SK-N-SH (cell line): ENCODE measurements around the gene ATP6V1D. TPM values are rescaled to one million over a fixed set of nuclear protein-coding genes. Genes with fewer than 3 reads are reported as not detected.

Experiments
- CTCF ChIA-PET: fragments of 300-600, 350-600 bp; formaldehyde crosslinking; extraction: SDS; loops from one replicate; lab custom pipeline; 2021; lab: Yijun Ruan, JAX
- POLR2A ChIA-PET: fragments of 350-600 bp; sonication (Branson Sonifier 250); formaldehyde crosslinking; extraction: SDS; loops from one replicate; lab custom pipeline; 2020; ENCODE audit warnings: antibody characterized with exemption, inconsistent platforms; lab: Yijun Ruan, JAX
- DNase-seq: peaks from one replicate; pipeline ENCODE4 v3.0.0; 2012
- H2AFZ ChIP-seq: fragments of 200-600 bp; sonication (generic); 2 replicates; pipeline ENCODE4 v1.8.1; 2016; ENCODE audit warnings: antibody characterized with exemption, mild to moderate bottlenecking, low read depth
- H3F3A ChIP-seq: fragments of 200-600 bp; sonication (generic); replicated peaks from 2 replicates; pipeline ENCODE3; 2016; ENCODE audit warnings: antibody characterized with exemption, mild to moderate bottlenecking; ENCODE audit not compliant: insufficient read depth
- H3K27ac ChIP-seq, 2 experiments: fragments of 200-500 bp in 1 of 2; fragments of 200-600 bp in 1 of 2; sonication (Bioruptor generic) in 1 of 2; sonication (generic), shearing (Covaris generic) in 1 of 2; 2 replicates each; pipeline versions ENCODE4 v1.5.1 to v1.6.1; 2014 to 2016; ENCODE audit warnings: low read depth in 2 of 2, inconsistent platforms in 1 of 2, low read length in 1 of 2, mild to moderate bottlenecking in 1 of 2, mixed read lengths in 1 of 2
- H3K27me3 ChIP-seq: fragments of 200-600 bp; sonication (generic), shearing (Covaris generic); 2 replicates; pipeline ENCODE4 v1.6.1; 2016; ENCODE audit warnings: mixed run types; ENCODE audit not compliant: insufficient read depth
- H3K36me3 ChIP-seq, 2 experiments: fragments of 200-500 bp in 1 of 2; fragments of 200-600 bp in 1 of 2; sonication (Bioruptor generic) in 1 of 2; sonication (generic) in 1 of 2; replicated peaks in 1 of 2; 2 replicates each; pipeline versions ENCODE3 to v1.5.1; 2014 to 2016; ENCODE audit warnings: low read length in 1 of 2, mild to moderate bottlenecking in 1 of 2; ENCODE audit not compliant: insufficient read depth in 2 of 2, control insufficient read depth in 1 of 2
- H3K4me1 ChIP-seq, 2 experiments: fragments of 200-500 bp in 1 of 2; fragments of 200-600 bp in 1 of 2; sonication (Bioruptor generic) in 1 of 2; sonication (generic), shearing (Covaris generic) in 1 of 2; 2 replicates each; pipeline versions ENCODE4 v1.5.1 to v1.6.1; 2014 to 2016; ENCODE audit warnings: low read depth in 1 of 2, low read length in 1 of 2, mixed run types in 1 of 2; ENCODE audit not compliant: insufficient read depth in 2 of 2, control insufficient read depth in 1 of 2
- H3K4me2 ChIP-seq: fragments of 200-600 bp; sonication (generic), shearing (Covaris generic); 2 replicates; pipeline ENCODE4 v1.6.1; 2017; ENCODE audit warnings: mixed run types
- H3K4me3 ChIP-seq, 2 experiments: fragments of 200-500 bp in 1 of 2; fragments of 200-600 bp in 1 of 2; sonication (Bioruptor generic) in 1 of 2; sonication (generic), shearing (Covaris generic) in 1 of 2; 2 replicates each; pipeline versions ENCODE4 v1.5.1 to v1.8.1; 2014 to 2016; ENCODE audit warnings: low read depth in 2 of 2, inconsistent platforms in 1 of 2, low read length in 1 of 2, mild to moderate bottlenecking in 1 of 2, mixed read lengths in 1 of 2, moderate library complexity in 1 of 2
- H3K79me2 ChIP-seq: fragments of 200-600 bp; sonication (generic); 2 replicates; pipeline ENCODE4 v1.8.1; 2017; ENCODE audit warnings: mild to moderate bottlenecking; ENCODE audit not compliant: insufficient read depth
- H3K9ac ChIP-seq: fragments of 200-600 bp; sonication (generic); 2 replicates; pipeline ENCODE4 v1.6.1; 2017; ENCODE audit warnings: mixed run types
- H3K9me2 ChIP-seq: fragments of 200-600 bp; sonication (generic); 2 replicates; pipeline ENCODE4 v1.6.1; 2017; ENCODE audit warnings: mixed run types
- H3K9me3 ChIP-seq: fragments of 200-600 bp; sonication (generic); 2 replicates; pipeline ENCODE4 v1.6.1; 2017; ENCODE audit warnings: mixed run types, mild to moderate bottlenecking, moderate library complexity
- H4K20me1 ChIP-seq: fragments of 200-600 bp; sonication (generic); 2 replicates; pipeline ENCODE4 v1.6.1; 2017; ENCODE audit warnings: mild to moderate bottlenecking, mixed run types; ENCODE audit not compliant: insufficient read depth
- CHD2 ChIP-seq: fragments of 150-350 bp; IDR thresholded peaks from 2 replicates; pipeline ENCODE4 v1.6.1; 2018; ENCODE audit warnings: low read length; ENCODE audit not compliant: partially characterized antibody
- ELF1 ChIP-seq: IDR thresholded peaks from 2 replicates; pipeline ENCODE4 v1.4.0; 2012
- EP300 ChIP-seq, 2 experiments: IDR thresholded peaks; 2 replicates each; pipeline versions ENCODE4 v1.4.0 to v1.6.1; 2012; ENCODE audit warnings: borderline replicate concordance in 1 of 2, low read depth in 1 of 2, low read length in 1 of 2
- EZH2phosphoT487 ChIP-seq: fragments of 200-600 bp; sonication (generic); IDR thresholded peaks from 2 replicates; pipeline ENCODE4 v1.6.1; 2017; ENCODE audit warnings: low read depth, mixed run types, mild to moderate bottlenecking, antibody characterized with exemption, moderate library complexity, borderline replicate concordance
- FOSL2 ChIP-seq: IDR thresholded peaks from 2 replicates; pipeline ENCODE4 v1.4.0; 2012; ENCODE audit warnings: low read depth, mild to moderate bottlenecking, moderate library complexity, borderline replicate concordance
- GABPA ChIP-seq: IDR thresholded peaks from 2 replicates; pipeline ENCODE4 v1.4.0; 2012; ENCODE audit warnings: low read depth, mild to moderate bottlenecking
- GATA2 ChIP-seq: sonication (generic); formaldehyde crosslinking; IDR thresholded peaks from 2 replicates; pipeline ENCODE4 v1.5.0; 2020; ENCODE audit warnings: mild to moderate bottlenecking, missing genetic modification reagents
- IRF3 ChIP-seq: fragments of 150-350 bp; IDR thresholded peaks from 2 replicates; pipeline ENCODE4 v1.6.1; 2016; ENCODE audit warnings: mild to moderate bottlenecking, low read depth, low read length
- MAX ChIP-seq: IDR thresholded peaks from 2 replicates; pipeline ENCODE4 v1.4.0; 2012; ENCODE audit warnings: low read depth
- MEF2A ChIP-seq: IDR thresholded peaks from 2 replicates; pipeline ENCODE4 v1.4.0; 2012; ENCODE audit warnings: low read depth, borderline replicate concordance
- NFIC ChIP-seq: IDR thresholded peaks from 2 replicates; pipeline ENCODE4 v1.4.0; 2012; ENCODE audit warnings: borderline replicate concordance
- RAD21 ChIP-seq: IDR thresholded peaks from 2 replicates; pipeline ENCODE4 v1.6.1; 2012; ENCODE audit warnings: mild to moderate bottlenecking, low read length
- REST ChIP-seq: IDR thresholded peaks from 2 replicates; pipeline ENCODE4 v1.6.1; 2012; ENCODE audit warnings: mild to moderate bottlenecking, low read depth, low read length, moderate library complexity
- RXRA ChIP-seq: IDR thresholded peaks from 2 replicates; pipeline ENCODE4 v1.4.0; 2012; ENCODE audit warnings: low read depth, mild to moderate bottlenecking, borderline replicate concordance
- SMC3 ChIP-seq: IDR thresholded peaks from 2 replicates; pipeline ENCODE4 v1.6.1; 2012; ENCODE audit warnings: low read depth, low read length, improper control_type of control experiment
- USF1 ChIP-seq: IDR thresholded peaks from 2 replicates; pipeline ENCODE4 v1.4.0; 2012; ENCODE audit warnings: low read depth, borderline replicate concordance
- USF2 ChIP-seq: fragments of 150-350 bp; IDR thresholded peaks from 2 replicates; pipeline ENCODE4 v1.6.1; 2017; ENCODE audit warnings: antibody characterized with exemption, low read length, low read depth, borderline replicate concordance
- YY1 ChIP-seq: IDR thresholded peaks from 2 replicates; pipeline ENCODE4 v1.4.0; 2012; ENCODE audit warnings: low read depth, mild to moderate bottlenecking
- WGBS: methylation state at CpG from one replicate; pipeline ENCODE4 v1.1.6; 2017; ENCODE audit warnings: low lambda C conversion rate; 5-methylcytosine and 5-hydroxymethylcytosine counted together
- polyA plus RNA-seq, 3 experiments: library from polyadenylated mRNA; depleted of rRNA; stranded (reverse); fragments of >200 nt; gene quantifications; 2 replicates each; pipeline ENCODE4 v1.2.3, GENCODE V29; 2012

The ATP6V1D gene
- polyA plus RNA-seq, 1 of the 3 experiments (the other 2 are of a cell fraction): 39.2 TPM

GRCh38 chr14:67391268-67391667 lies 31.7 kb upstream of the ATP6V1D start:
- H2AFZ ChIP-seq: no peak overlapping the region
- H3K9ac ChIP-seq: no peak overlapping the region
- CTCF ChIA-PET: interaction anchor here (1.1 kb wide), 1 partner anchor 180 kb away, joined by 4 read pairs; no protein-coding TSS in a partner anchor
- peaks cover 7 to 14% of the 10 kb centered on the region in 2 experiments for H3K36me3 ChIP-seq
- no peak for TF ChIP-seq ELF1
- peak; percentile 35 for TF ChIP-seq GATA2 (CRISPR knock-in tag)
- TF ChIP-seq CHD2: no peak
- no peak for TF ChIP-seq EP300 (IDR thresholded peaks at IDR 0.05; ENCODE audit: borderline replicate concordance in 1 of 2, low read depth in 1 of 2, low read length in 1 of 2)
- no peak for TF ChIP-seq EZH2phosphoT487
- no peak for TF ChIP-seq NFIC
- TF ChIP-seq FOSL2: no peak
- TF ChIP-seq USF1: no peak
- H4K20me1 ChIP-seq: no peaks in the 10 kb centered on the region
- no peaks in the 10 kb centered on the region for H3K9me2 ChIP-seq
- H3F3A ChIP-seq: peaks cover 8% of the 10 kb centered on the region
- no peaks in the 10 kb centered on the region for H3K9me3 ChIP-seq
- no peak overlapping the region for H3K4me2 ChIP-seq
- POLR2A ChIA-PET: interaction anchor here (0.7 kb wide), 1 partner anchor 9 kb away, joined by 3 read pairs; no protein-coding TSS in a partner anchor
- no peak overlapping the region for H3K27ac ChIP-seq
- H3K79me2 ChIP-seq: no peaks in the 10 kb centered on the region
- no peak overlapping the region for H3K4me3 ChIP-seq
- H3K27me3 ChIP-seq: no peaks in the 10 kb centered on the region
- H3K4me1 ChIP-seq: no peaks in the 10 kb centered on the region; a peak in 1 of 4 replicates
- DNase-seq: no peak
- WGBS: 92% methylated on average over 5 of the region's 6 CpGs

- Histone ChIP-seq H3K79me2 (no peaks in the 10 kb centered on the region), H3K36me3 (peaks cover 20 to 26% of the 10 kb centered on the region in 2 experiments), H3K27me3 (no peaks in the 10 kb centered on the region), H3K4me3 (no peak overlapping the region), H3K9ac (no peak overlapping the region), H4K20me1 (no peaks in the 10 kb centered on the region), H3K9me2 (no peaks in the 10 kb centered on the region), H3K4me2 (no peak overlapping the region), H2AFZ (no peak overlapping the region), H3K27ac (no peak overlapping the region), H3K9me3 (no peaks in the 10 kb centered on the region), H3K4me1 (no peaks in the 10 kb centered on the region; a peak in 1 of 4 replicates), H3F3A (peaks cover 15% of the 10 kb centered on the region)
- CTCF ChIA-PET: interaction anchor here (0.9 kb wide), 1 partner anchor 37 kb away, joined by 5 read pairs; no protein-coding TSS in a partner anchor
- WGBS: 100% methylated on average over 1 of the region's 1 CpG
- POLR2A ChIA-PET: no interaction called here
- no peak for DNase-seq
- TF ChIP-seq GATA2 (CRISPR knock-in tag): no peak
- no peak for TF ChIP-seq MAX
- TF ChIP-seq SMC3: no peak
- TF ChIP-seq MEF2A: no peak
- no peak for TF ChIP-seq USF1
- TF ChIP-seq REST: no peak
- TF ChIP-seq GABPA: no peak
- TF ChIP-seq YY1: no peak
- no peak for TF ChIP-seq IRF3
- no peak for TF ChIP-seq RXRA
- TF ChIP-seq USF2: no peak
- no peak for TF ChIP-seq EP300 (IDR thresholded peaks at IDR 0.05; ENCODE audit: borderline replicate concordance in 1 of 2, low read depth in 1 of 2, low read length in 1 of 2)
- TF ChIP-seq RAD21: no peak
- TF ChIP-seq EZH2phosphoT487: no peak
Measured at GRCh38 chr14:67389811-67390534, 30.4 kb upstream of the ATP6V1D start.
